Osteocyte (in vitro differentiated cells): ENCODE results near the gene CHST10. TPM values are rescaled to one million over a fixed set of nuclear protein-coding genes. Genes with fewer than 3 reads are reported as not detected.

ENCODE experiments used
- DNase-seq: peaks from one replicate; pipeline ENCODE4 v3.0.0; 2021; ENCODE audit warnings: mixed read lengths; ENCODE audit not compliant: unreplicated experiment; ENCODE audit errors: extremely low spot score
- H3K27ac Mint-ChIP-seq: one replicate; pipeline ENCODE4 v1.8.0; 2021; ENCODE audit warnings: mild to moderate bottlenecking, mixed read lengths; ENCODE audit not compliant: unreplicated experiment
- H3K27me3 Mint-ChIP-seq: one replicate; pipeline ENCODE4 v1.8.0; 2021; ENCODE audit warnings: mixed read lengths; ENCODE audit not compliant: unreplicated experiment
- H3K36me3 Mint-ChIP-seq: one replicate; pipeline ENCODE4 v1.8.0; 2021; ENCODE audit warnings: mixed read lengths; ENCODE audit not compliant: unreplicated experiment
- H3K4me1 Mint-ChIP-seq: one replicate; pipeline ENCODE4 v1.8.0; 2021; ENCODE audit warnings: mixed read lengths; ENCODE audit not compliant: unreplicated experiment
- H3K4me3 Mint-ChIP-seq: one replicate; pipeline ENCODE4 v1.8.0; 2021; ENCODE audit warnings: mild to moderate bottlenecking, moderate library complexity, mixed read lengths; ENCODE audit not compliant: unreplicated experiment
- H3K9me3 Mint-ChIP-seq: one replicate; pipeline ENCODE4 v1.8.0; 2021; ENCODE audit warnings: mixed read lengths; ENCODE audit not compliant: unreplicated experiment
- CTCF ChIP-seq: fragments of 200-600 bp; sonication (generic); IDR thresholded peaks from 2 replicates; pipeline ENCODE4 v1.5.0; 2021; ENCODE audit warnings: antibody characterized with exemption, mild to moderate bottlenecking, moderate library complexity
- total RNA-seq: library from RNA; stranded (reverse); gene quantifications from 2 replicates; pipeline ENCODE4 v1.2.1, GENCODE V29; 2021

CHST10 gene
- total RNA-seq, 1 donor from 2014 or later = 14.4 TPM

GRCh38 chr2:100427111-100427510, 9.6 kb upstream of the CHST10 start:
- DNase-seq = no peak
- H3K9me3 Mint-ChIP-seq = peaks cover 9% of the 10 kb centered on the region
- no peaks in the 10 kb centered on the region for H3K36me3 Mint-ChIP-seq
- peaks cover 64% of the 10 kb centered on the region for H3K27me3 Mint-ChIP-seq
- TF ChIP-seq CTCF = no peak
- H3K4me3 Mint-ChIP-seq = no peak overlapping the region
- no peak overlapping the region for H3K27ac Mint-ChIP-seq
- peaks cover 10% of the 10 kb centered on the region for H3K4me1 Mint-ChIP-seq

- peaks cover 10% of the 10 kb centered on the region for H3K4me1 Mint-ChIP-seq
- H3K4me3 Mint-ChIP-seq = no peak overlapping the region
- no peaks in the 10 kb centered on the region for H3K36me3 Mint-ChIP-seq
- H3K9me3 Mint-ChIP-seq = peaks cover 9% of the 10 kb centered on the region
- no peak for DNase-seq
- no peak overlapping the region for H3K27ac Mint-ChIP-seq
- H3K27me3 Mint-ChIP-seq = peaks cover 64% of the 10 kb centered on the region
- no peak for TF ChIP-seq CTCF
These were observed 8.9 kb upstream of the CHST10 start for GRCh38 chr2:100426384-100426720.

DNA sequence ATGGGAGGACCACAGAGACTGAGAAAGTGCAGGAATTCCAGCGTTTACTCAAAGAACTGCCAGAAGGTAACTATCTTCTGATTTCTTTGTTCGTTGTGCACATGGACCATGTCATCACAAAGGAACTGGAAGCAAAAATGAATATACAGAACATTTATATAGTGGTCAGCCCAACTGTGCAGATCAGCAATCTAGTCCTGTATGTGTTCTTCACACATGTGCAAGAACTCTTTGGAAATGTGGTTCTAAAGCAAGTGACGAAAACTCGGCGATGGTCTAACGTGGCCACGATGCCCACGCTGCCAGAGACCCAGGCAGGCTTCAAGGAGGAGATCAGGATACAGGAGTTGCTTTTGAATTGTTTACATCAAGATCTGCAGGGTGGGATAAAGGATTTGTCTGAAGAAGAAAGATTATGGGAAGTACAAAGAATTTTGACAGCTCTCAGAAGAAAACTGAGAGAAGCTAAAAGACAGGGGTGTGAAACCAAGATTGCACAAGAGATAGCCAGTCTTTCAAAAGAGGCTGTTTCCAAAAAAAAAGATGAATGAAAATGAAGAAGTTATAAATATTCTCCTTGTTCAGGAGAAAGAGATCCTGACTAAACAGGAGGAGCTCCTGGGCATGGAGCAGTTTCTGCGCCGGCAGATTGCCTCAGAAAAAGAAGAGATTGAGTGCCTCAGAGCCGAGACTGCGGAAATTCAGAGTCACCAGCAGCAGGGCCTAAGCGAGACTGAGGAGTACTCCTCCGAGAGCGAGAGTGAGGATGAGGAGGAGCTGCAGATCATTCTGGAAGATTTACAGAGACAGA, 8.3 kb upstream of the CHST10 start:
- Mint-ChIP-seq H3K27me3 (peaks cover 59% of the 10 kb centered on the region), H3K27ac (no peak overlapping the region), H3K4me1 (peaks cover 10% of the 10 kb centered on the region), H3K4me3 (no peak overlapping the region), H3K36me3 (no peaks in the 10 kb centered on the region), H3K9me3 (peaks cover 6% of the 10 kb centered on the region)
- TF ChIP-seq CTCF = no peak
- DNase-seq = no peak

DNA sequence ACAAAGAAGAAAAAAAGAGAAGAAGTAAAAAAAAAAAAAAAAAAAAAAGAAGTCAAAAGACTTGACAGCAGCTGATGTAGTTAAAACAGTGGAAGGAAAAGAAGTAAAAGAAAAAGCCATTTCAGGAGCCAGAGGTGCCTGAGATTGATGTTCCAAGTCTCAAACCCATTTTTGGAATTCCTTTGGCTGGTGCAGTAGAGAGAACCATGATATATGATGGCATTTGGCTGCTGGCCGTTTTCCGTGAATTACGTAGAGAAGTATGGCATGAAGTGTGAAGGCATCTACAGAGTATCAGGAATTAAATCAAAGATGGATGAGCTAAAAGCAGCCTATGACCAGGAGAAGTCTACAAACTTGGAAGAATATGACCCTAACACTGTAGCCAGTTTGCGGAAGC, 7.6 kb upstream of the CHST10 start:
- no peak for TF ChIP-seq CTCF

GRCh38 chr2:100424277-100424875, 6.9 kb upstream of the CHST10 start:
- Mint-ChIP-seq H3K9me3 (no peaks in the 10 kb centered on the region), H3K4me3 (no peak overlapping the region), H3K27ac (no peak overlapping the region), H3K4me1 (peaks cover 10% of the 10 kb centered on the region), H3K27me3 (peaks cover 47% of the 10 kb centered on the region), H3K36me3 (no peaks in the 10 kb centered on the region)
- TF ChIP-seq CTCF = no peak
- DNase-seq = no peak

More for the DNA sequence above, 7.6 kb upstream of the CHST10 start:
- H3K27ac Mint-ChIP-seq = no peak overlapping the region
- peaks cover 10% of the 10 kb centered on the region for H3K4me1 Mint-ChIP-seq
- no peaks in the 10 kb centered on the region for H3K36me3 Mint-ChIP-seq
- H3K4me3 Mint-ChIP-seq = no peak overlapping the region
- DNase-seq = no peak
- no peaks in the 10 kb centered on the region for H3K9me3 Mint-ChIP-seq
- H3K27me3 Mint-ChIP-seq = peaks cover 53% of the 10 kb centered on the region
